Right renal pelvis (tissue), 4 donors: ENCODE data around the gene SNRK. TPM values are rescaled to one million over a fixed set of nuclear protein-coding genes. Genes with fewer than 3 reads are reported as not detected.

ENCODE experiments used
- DNase-seq, 4 donors: peaks; one replicate each; pipeline ENCODE4 v3.0.0-alpha.2; 2013; ENCODE audit warnings: low read depth in 4 of 4, low spot score in 3 of 4, missing footprints in 1 of 4
- polyA plus RNA-seq, 4 donors: library from polyadenylated mRNA; unstranded; fragments of 120-200 nt; gene quantifications; one replicate each; pipeline ENCODE4 v1.2.1, GENCODE V29; 2013; ENCODE audit not compliant: insufficient read length in 4 of 4

The SNRK gene
- polyA plus RNA-seq, 4 donors: 50.8 to 61.8 (median 57.5) TPM

GRCh38 chr3:43266995-43267394, 19.3 kb upstream of the SNRK start:
- no peak for DNase-seq

- DNase-seq: no peak
These were observed 17.7 kb upstream of the SNRK start for GRCh38 chr3:43268636-43269035.

- DNase-seq: no peak
These were observed 16.3 kb upstream of the SNRK start for GRCh38 chr3:43270078-43270477.

- DNase-seq: no peak
These were observed 12.9 kb upstream of the SNRK start for GRCh38 chr3:43273416-43273815.

- DNase-seq: no peak
These were observed 7.3 kb upstream of the SNRK start for GRCh38 chr3:43279082-43279481.

GRCh38 chr3:43279532-43279931, 6.8 kb upstream of the SNRK start:
- DNase-seq: no peak

- DNase-seq: no peak
These were observed 5.3 kb upstream of the SNRK start for GRCh38 chr3:43281020-43281419.

GRCh38 chr3:43284171-43284570, 2.2 kb upstream of the SNRK start:
- DNase-seq: no peak

- no peak for DNase-seq
These were observed 696 bp upstream of the SNRK start for GRCh38 chr3:43285644-43286043.

GRCh38 chr3:43286841-43287499, 630 bp downstream of the SNRK start:
- no peak for DNase-seq

- no peak for DNase-seq
These were observed 1.1 kb downstream of the SNRK start for GRCh38 chr3:43287500-43287873.

- no peak for DNase-seq
These were observed 2.0 kb downstream of the SNRK start for GRCh38 chr3:43288366-43288765.

GRCh38 chr3:43288850-43289249, 2.5 kb downstream of the SNRK start:
- no peak for DNase-seq

GRCh38 chr3:43289401-43289800, 3.1 kb downstream of the SNRK start:
- no peak for DNase-seq

- no peak for DNase-seq
These were observed 3.6 kb downstream of the SNRK start for GRCh38 chr3:43289841-43290470.

- no peak for DNase-seq
These were observed 4.6 kb downstream of the SNRK start for GRCh38 chr3:43290956-43291355.

- DNase-seq: no peak
These were observed 5.2 kb downstream of the SNRK start for GRCh38 chr3:43291546-43291945.

GRCh38 chr3:43294975-43295374, 8.6 kb downstream of the SNRK start:
- no peak for DNase-seq

- DNase-seq: no peak
These were observed 10.2 kb downstream of the SNRK start for GRCh38 chr3:43296565-43296964.

GRCh38 chr3:43298292-43298691, 12.0 kb downstream of the SNRK start:
- no peak for DNase-seq

GRCh38 chr3:43298761-43299160, 12.4 kb downstream of the SNRK start:
- DNase-seq: no peak

GRCh38 chr3:43302116-43302880, 16.0 kb downstream of the SNRK start:
- DNase-seq: no peak
